ENCODE measurements around the gene FLYWCH2. TPM values are rescaled to one million over a fixed set of nuclear protein-coding genes. Genes with fewer than 3 reads are reported as not detected.

Gene FLYWCH2
- total and polyA plus RNA-seq, 9 of the 15 experiments (the other 6 are each of a cell fraction or from before 2014, with no cell fraction given) = 0.70 to 55.5 (median 7.6) TPM

DNA sequence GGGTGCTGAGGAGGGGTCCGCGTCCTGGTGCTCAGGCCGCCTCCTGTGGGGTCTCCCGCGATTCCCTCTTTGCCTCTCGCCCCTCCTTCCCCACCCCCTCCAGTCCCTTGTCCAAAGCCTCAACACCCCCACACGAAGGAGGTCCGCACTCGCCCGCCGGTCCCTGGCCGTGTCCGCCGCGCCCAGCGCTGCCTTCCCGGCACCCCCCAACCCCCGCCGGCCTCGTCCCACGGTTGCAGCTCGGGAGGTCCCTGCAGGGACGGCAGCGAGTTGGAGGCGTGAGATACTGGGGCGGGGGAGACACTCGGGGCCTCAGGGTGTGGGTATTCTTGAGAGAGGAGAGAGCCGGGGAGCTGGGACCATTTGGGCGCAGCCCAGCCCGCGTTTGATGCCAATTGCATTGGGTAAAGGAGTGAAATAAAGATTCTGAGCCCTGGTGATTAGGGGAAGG lies 468 bp downstream of the FLYWCH2 start (continued):
- TF ChIP-seq MTA2 (IDR thresholded peaks at IDR 0.05; ENCODE audit: low read depth) (no peak), ZBTB7A (IDR thresholded peaks at IDR 0.05; ENCODE audit: borderline replicate concordance, control insufficient read depth, low read depth, low read length) (peak; percentile 20; the same call in 1 of the 2 replicates), ETV1 (tag; conservative IDR thresholded peaks at IDR 0.05; ENCODE audit: low read depth) (no peak), HDAC1 (IDR thresholded peaks at IDR 0.05) (0 out of 4 replicates have a peak, but pooled peaks of 1 of the 2 experiments have one; percentile 14), RFX7 (CRISPR knock-in tag; IDR thresholded peaks at IDR 0.05) (no peak), RBFOX2 (IDR thresholded peaks at IDR 0.05; ENCODE audit: low read depth, low read length) (peak; percentile 10; the same call in 1 of the 2 replicates), PHB (CRISPR knock-in tag; IDR thresholded peaks at IDR 0.05) (peak; percentile 74; the same call in 1 of the 2 replicates), ZNF384 (IDR thresholded peaks at IDR 0.05; ENCODE audit: low read depth, low read length) (no peak), FOXP1 (CRISPR knock-in tag; IDR thresholded peaks at IDR 0.05) (0 out of 2 replicates have a peak, but pooled peaks have one; percentile 38), ZNF324 (CRISPR knock-in tag; IDR thresholded peaks at IDR 0.05) (no peak), PHF20 (IDR thresholded peaks at IDR 0.05; ENCODE audit: partially characterized antibody) (peak; percentile 15), TRIM24 (IDR thresholded peaks at IDR 0.05) (0 out of 4 replicates have a peak, but pooled peaks of 1 of the 2 experiments have one; percentile 23), SNRNP70 (optimal IDR thresholded peaks at IDR 0.05; ENCODE audit: low read depth, low read length) (no peak)
- TF ChIP-seq, protein P1, sequence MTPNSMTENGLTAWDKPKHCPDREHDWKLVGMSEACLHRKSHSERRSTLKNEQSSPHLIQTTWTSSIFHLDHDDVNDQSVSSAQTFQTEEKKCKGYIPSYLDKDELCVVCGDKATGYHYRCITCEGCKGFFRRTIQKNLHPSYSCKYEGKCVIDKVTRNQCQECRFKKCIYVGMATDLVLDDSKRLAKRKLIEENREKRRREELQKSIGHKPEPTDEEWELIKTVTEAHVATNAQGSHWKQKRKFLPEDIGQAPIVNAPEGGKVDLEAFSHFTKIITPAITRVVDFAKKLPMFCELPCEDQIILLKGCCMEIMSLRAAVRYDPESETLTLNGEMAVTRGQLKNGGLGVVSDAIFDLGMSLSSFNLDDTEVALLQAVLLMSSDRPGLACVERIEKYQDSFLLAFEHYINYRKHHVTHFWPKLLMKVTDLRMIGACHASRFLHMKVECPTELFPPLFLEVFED (CRISPR knock-in tag; conservative IDR thresholded peaks at IDR 0.05) = 0 out of 2 replicates have a peak, but pooled peaks have one; percentile 1
- TF ChIP-seq, protein P2, sequence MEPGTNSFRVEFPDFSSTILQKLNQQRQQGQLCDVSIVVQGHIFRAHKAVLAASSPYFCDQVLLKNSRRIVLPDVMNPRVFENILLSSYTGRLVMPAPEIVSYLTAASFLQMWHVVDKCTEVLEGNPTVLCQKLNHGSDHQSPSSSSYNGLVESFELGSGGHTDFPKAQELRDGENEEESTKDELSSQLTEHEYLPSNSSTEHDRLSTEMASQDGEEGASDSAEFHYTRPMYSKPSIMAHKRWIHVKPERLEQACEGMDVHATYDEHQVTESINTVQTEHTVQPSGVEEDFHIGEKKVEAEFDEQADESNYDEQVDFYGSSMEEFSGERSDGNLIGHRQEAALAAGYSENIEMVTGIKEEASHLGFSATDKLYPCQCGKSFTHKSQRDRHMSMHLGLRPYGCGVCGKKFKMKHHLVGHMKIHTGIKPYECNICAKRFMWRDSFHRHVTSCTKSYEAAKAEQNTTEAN (CRISPR knock-in tag; IDR thresholded peaks at IDR 0.05) = 0 out of 2 replicates have a peak, but pooled peaks have one; percentile 58
- TF ChIP-seq, protein P3, sequence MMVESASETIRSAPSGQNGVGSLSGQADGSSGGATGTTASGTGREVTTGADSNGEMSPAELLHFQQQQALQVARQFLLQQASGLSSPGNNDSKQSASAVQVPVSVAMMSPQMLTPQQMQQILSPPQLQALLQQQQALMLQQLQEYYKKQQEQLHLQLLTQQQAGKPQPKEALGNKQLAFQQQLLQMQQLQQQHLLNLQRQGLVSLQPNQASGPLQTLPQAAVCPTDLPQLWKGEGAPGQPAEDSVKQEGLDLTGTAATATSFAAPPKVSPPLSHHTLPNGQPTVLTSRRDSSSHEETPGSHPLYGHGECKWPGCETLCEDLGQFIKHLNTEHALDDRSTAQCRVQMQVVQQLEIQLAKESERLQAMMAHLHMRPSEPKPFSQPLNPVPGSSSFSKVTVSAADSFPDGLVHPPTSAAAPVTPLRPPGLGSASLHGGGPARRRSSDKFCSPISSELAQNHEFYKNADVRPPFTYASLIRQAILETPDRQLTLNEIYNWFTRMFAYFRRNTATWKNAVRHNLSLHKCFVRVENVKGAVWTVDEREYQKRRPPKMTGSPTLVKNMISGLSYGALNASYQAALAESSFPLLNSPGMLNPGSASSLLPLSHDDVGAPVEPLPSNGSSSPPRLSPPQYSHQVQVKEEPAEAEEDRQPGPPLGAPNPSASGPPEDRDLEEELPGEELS (CRISPR knock-in tag; IDR thresholded peaks at IDR 0.05; ENCODE audit: borderline replicate concordance) = 0 out of 2 replicates have a peak, but pooled peaks have one; percentile 25
- TF ChIP-seq, protein P4, sequence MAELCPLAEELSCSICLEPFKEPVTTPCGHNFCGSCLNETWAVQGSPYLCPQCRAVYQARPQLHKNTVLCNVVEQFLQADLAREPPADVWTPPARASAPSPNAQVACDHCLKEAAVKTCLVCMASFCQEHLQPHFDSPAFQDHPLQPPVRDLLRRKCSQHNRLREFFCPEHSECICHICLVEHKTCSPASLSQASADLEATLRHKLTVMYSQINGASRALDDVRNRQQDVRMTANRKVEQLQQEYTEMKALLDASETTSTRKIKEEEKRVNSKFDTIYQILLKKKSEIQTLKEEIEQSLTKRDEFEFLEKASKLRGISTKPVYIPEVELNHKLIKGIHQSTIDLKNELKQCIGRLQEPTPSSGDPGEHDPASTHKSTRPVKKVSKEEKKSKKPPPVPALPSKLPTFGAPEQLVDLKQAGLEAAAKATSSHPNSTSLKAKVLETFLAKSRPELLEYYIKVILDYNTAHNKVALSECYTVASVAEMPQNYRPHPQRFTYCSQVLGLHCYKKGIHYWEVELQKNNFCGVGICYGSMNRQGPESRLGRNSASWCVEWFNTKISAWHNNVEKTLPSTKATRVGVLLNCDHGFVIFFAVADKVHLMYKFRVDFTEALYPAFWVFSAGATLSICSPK (IDR thresholded peaks at IDR 0.05; ENCODE audit: borderline replicate concordance) = no peak
- TF ChIP-seq, protein P5, sequence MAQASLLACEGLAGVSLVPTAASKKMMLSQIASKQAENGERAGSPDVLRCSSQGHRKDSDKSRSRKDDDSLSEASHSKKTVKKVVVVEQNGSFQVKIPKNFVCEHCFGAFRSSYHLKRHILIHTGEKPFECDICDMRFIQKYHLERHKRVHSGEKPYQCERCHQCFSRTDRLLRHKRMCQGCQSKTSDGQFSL (CRISPR knock-in tag; IDR thresholded peaks at IDR 0.05) = peak; percentile 91
- TF ChIP-seq, protein P5 (tag; IDR thresholded peaks at IDR 0.05) = peak in 1 of 2 experiments; percentile 81; a peak in 2 of 4 replicates
